C1 segment of cervical spinal cord (tissue), 14 donors: ENCODE measurements around the gene DENND4C.
A peak's percentile ranks its signal among the peaks of the same experiment; 100 is the strongest.
"Not testable (repeated sequence)": the region's sequence is repeated elsewhere in the genome, so short reads cannot be mapped to it uniquely, and the experiment has no call there.

Experiments
- DNase-seq, 14 donors: peaks; one replicate each; lab custom pipeline; 2025; lab: John Stamatoyannopoulos, UW

The DENND4C gene

GRCh38 chr9:19224563-19224962 is 5.9 kb upstream of the DENND4C start:
- no peak for DNase-seq

- DNase-seq, result peak in 12 of 14 donors; percentile 47 to 91 (median 86)
Measured at GRCh38 chr9:19229595-19230354, 718 bp upstream of the DENND4C start.

DNA sequence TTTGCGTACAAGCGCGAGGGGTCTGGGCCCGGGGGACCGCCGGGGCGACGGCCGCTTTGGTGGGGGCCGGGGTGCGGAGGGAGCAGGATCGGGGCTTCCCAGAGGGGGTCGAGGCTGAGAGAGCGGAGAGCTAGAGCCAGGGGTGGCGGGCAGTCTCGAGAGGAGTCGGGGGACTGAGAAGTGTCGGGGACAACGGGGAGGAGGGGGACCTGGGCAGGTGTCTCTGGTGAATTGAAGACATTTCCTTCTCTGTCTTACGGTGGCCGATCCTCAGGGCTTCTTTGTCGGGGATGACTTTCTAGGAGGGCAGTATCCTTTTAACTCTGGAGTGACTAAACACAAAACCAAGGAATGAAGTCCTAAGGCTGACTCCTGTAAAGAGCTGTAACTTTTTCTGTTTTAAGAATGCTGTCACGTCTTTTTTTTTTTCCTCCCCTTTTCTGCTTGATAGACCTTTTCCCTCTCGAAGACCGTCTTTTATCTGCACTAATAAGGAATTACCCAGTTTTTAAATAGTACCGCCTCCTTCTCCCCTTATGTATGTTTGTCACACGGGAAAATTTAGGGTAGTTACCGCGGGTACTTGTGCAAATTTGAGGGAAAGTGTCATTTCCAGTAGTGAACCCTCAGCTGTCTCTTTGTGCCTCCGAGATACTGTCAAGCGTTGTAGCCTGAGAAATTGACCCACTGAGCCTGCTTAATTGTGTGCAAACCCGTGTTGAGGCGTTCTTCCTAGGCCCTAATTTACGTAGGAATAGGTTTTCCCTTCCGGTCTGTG is 822 bp downstream of the DENND4C start:
- DNase-seq, result peak in 10 of 14 donors; percentile 3 to 73 (median 54)

DNA sequence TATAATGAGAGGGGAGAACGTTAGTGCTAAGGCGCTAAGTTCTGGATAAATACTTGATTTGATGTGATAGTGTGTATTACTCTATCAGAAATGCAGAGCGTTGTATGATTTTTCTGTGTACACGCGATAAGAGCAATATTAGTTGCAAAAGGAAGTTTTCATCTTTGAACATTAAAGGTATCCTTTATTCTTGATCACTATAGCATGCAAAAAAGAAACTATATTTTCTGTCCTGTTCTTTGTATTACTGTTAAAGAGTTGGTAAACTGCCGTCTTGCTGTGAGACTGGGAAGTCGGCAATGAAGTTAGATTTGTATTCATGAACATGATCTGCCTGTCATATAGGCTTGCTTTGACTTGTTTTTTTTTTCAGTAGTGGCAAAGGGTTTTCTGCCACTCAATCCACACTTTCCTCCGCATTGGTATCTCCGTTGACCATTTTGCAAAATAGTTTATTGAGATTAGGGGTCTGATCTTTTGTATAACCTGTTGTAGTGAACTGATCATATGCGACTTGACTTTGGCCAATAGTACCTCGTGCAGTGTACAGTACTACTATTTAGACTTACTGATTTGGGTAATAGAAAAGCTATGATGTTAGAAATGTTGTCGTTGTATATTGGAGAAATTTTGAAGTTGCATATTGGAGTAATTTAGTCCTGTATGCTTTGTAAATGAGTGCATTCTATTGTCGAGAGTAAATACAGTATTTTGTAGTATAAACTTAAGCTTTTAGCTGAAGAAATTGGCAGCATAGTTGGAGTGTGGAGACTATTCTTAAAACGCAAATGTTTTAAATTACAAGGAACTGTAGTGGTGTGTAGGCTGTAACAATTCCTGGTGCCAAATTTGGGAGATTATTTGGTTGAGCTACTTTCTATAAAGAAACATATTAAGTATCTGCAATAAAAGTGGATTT is 1.7 kb downstream of the DENND4C start:
- peak in 1 of 14 donors; percentile 20 for DNase-seq

DNA sequence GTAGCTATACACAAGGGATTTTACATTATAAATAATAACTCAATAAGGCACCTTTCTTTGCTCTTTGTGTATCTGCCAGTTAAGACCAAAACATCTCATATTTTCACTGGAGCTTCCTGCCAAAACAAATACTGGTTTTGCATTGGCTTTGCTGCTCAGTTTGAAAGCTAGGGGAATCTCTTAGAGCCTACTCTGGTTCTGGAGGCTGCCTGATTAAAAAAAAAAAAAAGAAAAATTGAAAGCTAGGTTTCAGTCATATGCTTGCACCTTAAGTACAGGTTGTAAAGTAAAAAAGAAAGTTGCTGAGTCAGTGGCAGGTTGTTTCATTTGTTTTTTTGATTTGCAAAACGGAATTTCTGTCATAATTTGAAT is 2.3 kb downstream of the DENND4C start:
- peak in 1 of 14 donors; percentile 17 for DNase-seq

DNA sequence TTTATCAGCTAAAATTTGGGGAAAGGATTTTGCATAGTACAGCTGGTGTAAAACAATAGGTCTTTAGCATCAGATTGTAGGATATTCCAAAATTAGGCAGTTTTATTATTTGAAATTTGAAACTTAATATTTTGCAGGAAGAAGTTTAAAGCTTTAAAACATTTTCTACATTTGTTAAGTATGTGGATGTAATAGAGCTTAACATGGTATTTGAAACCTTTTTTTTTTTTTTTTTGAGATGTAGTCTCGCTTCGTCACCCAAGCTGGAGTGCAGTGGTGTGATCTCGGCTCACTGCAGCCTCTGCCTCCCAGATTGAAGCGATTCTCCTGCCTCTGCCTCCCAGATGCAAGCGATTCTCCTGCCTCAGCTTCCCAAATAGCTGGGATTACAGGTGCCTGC is 2.9 kb downstream of the DENND4C start:
- DNase-seq, result no peak

GRCh38 chr9:19239955-19240354 is 9.5 kb downstream of the DENND4C start:
- no peak for DNase-seq

DNA sequence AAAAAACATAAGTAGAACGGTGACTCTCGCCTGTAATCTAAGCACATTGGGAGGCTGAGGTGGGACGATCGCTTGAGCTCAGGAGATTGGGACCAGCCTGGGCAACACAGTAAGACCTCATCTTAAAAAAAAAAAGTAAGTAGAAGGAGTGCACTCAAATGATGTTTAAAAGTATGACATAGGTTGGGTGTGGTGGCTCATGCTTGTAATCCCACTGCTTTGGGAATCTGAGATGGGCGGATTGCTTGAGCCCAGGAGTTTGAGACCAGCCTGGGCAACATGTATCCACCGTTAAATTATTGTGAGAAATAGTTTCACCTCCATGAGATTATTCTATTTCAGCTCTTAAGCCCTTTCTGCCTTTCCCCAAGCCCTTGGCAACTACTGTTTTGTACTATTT is 11.2 kb downstream of the DENND4C start:
- DNase-seq, result no peak

- no peak for DNase-seq
Measured at GRCh38 chr9:19243366-19244033, 13.0 kb downstream of the DENND4C start.

DNA sequence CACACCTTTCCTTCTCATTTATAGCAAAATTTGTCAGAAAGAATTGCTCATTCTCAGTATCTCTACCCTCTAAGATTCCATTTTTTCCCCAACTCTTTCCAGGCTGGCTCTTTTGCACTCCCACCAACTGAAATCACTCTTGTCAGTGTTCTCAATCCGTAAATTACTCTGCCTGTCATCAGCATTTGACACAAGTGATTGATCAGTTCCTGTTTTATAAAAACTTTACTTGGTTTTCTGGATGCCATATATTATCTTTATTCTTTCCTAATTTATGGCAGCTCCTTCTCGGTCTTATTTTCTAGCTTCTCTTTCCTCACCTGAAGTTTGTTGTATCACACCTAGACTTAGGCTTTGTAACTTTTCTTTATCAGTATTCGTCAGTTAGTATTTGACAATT is 16.4 kb downstream of the DENND4C start:
- DNase-seq, result no peak

- no peak for DNase-seq
Measured at GRCh38 chr9:19247420-19247819, 16.9 kb downstream of the DENND4C start.

- not testable (repeated sequence) for DNase-seq
Measured at GRCh38 chr9:19250346-19250745, 19.9 kb downstream of the DENND4C start.

DNA sequence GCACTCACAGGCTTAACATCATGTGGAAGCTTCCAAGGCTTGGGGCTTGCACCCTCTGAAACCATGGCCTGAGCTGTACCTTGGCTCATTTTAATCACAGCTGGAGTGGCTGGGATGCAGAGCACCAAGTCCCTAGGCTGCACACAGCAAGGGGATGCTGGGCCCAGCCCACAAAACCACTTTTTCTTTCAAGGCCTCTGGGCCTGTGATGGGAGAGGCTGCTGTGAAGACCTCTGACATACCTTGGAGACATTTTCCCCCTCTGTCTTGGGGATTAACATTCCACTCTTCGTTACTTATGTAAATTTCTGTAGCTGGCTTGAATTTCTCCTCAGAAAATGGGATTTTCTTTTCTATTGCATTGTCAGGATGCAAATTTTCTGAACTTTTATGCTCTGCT is 20.7 kb downstream of the DENND4C start:
- not testable (repeated sequence) for DNase-seq

- DNase-seq, result not testable (repeated sequence)
Measured at GRCh38 chr9:19251622-19252021, 21.1 kb downstream of the DENND4C start.

DNA sequence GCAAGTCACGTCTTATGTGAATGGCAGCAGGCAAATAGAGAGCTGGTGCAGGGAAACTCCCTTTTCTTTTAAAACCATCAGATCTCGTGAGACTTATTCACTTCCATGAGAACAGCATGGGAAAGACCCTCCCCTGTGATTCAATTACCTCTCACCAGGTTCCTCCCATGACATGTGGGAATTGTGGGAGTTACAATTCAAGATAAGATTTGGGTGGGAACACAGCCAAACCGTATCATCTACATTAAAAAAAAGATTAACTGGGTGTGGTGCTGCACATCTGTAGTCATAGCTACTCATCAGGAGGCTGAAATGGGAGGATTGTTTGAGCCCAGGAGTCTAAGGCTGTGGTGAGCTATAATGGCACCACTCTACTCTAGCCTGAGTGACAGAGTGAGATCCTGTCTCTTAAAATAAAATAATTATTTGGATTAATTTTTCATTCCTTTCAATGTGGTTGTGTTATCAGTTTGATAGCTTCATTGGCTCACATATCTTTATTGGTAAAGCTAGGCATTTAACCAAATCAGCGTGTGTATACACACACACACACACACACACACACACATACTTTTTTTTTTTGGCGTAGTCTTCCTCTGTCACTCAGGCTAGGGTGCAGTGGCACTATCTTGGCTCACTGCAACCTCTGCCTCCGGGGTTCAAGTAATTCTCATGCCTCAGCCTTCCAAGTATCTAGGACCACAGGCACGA is 21.8 kb downstream of the DENND4C start:
- DNase-seq, result no peak

GRCh38 chr9:19252885-19253219 is 22.4 kb downstream of the DENND4C start:
- DNase-seq, result no peak

GRCh38 chr9:19255112-19255511 is 24.6 kb downstream of the DENND4C start:
- DNase-seq, result no peak

- DNase-seq, result no peak
Measured at GRCh38 chr9:19255821-19256220, 25.3 kb downstream of the DENND4C start.

DNA sequence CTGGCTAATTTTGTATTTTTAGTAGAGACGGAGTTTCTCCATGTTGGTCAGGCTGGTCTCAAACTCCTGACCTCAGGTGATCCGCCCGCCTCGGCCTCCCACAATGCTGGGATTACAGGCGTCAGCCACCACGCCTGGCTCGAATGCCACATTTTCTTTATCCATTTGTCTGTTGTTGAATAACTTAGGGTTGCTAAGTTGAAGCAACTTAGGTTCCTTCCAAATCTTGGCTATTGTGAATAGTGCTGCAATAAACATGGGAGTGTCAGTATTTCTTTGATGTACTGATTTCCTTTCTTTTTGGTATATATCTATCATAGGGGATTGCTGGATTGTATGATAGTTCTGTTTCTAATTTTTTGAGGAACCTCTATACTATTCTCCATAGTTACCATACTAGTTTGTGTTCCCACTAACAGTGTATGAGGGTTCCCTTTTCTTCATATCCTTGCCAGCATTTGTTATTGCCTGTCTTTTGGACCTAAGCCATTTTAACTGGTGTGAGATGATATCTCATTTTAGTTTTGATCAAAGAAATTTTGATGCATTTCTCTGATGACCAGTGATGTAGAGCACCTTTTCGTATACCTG is 29.3 kb downstream of the DENND4C start:
- not testable (repeated sequence) for DNase-seq

DNA sequence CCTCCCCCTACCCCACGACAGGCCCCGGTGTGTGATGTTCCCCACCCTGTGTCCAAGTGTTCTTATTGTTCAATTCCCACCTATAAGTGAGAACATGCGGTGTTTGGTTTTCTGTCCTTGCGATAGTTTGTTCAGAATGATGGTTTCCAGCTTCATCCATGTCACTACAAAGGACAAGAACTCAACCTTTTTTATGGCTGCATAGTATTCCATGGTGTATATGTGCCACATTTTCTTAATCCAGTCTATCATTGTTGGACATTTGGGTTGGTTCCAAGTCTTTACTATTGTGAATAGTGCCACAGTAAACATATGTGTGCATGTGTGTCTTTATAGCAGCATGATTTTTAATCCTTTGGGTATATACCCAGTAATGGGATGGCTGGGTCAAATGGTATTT is 35.1 kb downstream of the DENND4C start:
- DNase-seq, result not testable (repeated sequence)
